ENCODE results near the gene ABL1. TPM values are rescaled to one million over a fixed set of nuclear protein-coding genes. Genes with fewer than 3 reads are reported as not detected.
A peak's percentile ranks its signal among the peaks of the same experiment; 100 is the strongest.
"Not testable (repeated sequence)": the region's sequence is repeated elsewhere in the genome, so short reads cannot be mapped to it uniquely, and the experiment has no call there.

ABL1 gene
- total RNA-seq, 1 donor: 21.5 TPM

- DNase-seq (ENCODE audit: low read depth in 2 of 3, low spot score in 2 of 3): no peak
Measured at GRCh38 chr9:130847306-130848217, 12.5 kb downstream of the ABL1 start.

DNA sequence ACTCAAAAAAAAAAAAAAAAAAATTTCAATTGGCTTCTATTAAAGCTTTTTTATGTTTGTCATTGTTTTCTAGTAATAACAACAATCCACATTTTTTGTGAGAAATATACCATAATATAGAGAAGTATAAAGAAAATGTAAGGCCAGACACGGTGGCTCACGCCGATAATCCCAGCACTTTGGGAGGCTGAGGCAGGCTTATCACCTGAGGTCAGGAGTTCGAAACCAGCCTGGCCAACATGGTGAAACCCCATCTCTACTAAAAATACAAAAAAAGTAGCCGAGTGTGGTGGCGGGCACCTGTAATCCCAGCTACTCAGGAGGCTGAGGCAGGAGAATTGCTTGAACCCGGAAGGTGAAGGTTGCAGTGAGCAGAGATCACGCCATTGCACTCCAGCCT is 13.5 kb downstream of the ABL1 start:
- DNase-seq (ENCODE audit: low read depth in 2 of 3, low spot score in 2 of 3): not testable (repeated sequence)

- DNase-seq (ENCODE audit: low read depth in 2 of 3, low spot score in 2 of 3): no peak
Measured at GRCh38 chr9:130849356-130849755, 14.3 kb downstream of the ABL1 start.

DNA sequence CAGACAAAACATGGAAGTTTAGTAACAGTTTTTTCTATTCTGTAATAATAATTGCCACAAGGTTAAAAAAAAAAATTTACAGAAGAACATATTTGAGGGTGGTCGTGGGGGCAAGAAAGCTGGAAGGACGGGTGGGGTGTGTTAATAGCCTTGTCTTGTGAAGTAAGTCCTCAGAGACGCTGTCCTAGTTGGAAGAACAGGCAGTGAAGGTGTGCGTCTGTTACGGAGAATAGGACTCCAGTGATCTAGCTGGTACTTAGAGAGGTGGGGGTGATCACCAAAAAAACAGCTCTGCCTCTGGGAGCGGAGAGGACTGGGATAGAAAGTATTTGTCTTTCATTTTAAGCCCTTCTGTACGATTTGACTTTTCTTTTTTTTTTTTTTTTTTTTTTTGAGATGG is 17.7 kb downstream of the ABL1 start:
- DNase-seq (ENCODE audit: low read depth in 2 of 3, low spot score in 2 of 3): no peak

DNA sequence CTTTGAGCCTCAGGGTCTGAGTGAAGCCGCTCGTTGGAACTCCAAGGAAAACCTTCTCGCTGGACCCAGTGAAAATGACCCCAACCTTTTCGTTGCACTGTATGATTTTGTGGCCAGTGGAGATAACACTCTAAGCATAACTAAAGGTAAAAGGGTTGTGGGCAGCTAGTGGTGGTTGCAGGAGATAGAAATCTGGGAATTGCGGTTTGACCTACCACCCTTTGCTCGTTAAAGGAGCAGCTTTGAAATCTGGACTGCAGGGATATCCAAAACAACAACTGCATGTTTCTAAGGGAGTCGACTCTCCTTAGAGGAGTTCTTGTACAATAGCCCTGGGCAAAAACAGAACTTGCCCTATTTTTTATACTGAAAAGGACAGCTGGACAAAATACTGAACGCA is 19.0 kb downstream of the ABL1 start:
- DNase-seq (ENCODE audit: low read depth in 2 of 3, low spot score in 2 of 3): no peak

- DNase-seq (ENCODE audit: low read depth in 2 of 3, low spot score in 2 of 3): no peak
Measured at GRCh38 chr9:130854835-130855234, 19.8 kb downstream of the ABL1 start.

DNA sequence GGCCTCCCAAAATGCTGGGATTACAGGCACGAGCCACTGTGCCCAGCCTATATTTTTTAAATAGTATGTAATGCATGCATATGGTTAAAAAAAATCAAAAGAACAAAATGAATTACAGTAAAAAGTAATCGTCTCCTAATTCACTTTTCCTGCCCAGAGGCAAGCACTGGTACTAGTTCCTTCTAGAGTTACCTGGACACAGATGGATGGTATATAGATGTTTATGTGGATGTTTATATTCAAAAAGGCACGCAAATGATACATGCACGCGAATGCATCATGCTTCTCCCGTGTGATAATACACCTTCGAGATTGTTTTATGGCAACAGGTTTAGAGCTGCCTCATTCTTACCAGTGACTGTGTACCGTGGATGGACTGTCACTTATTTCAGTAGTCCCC is 21.4 kb downstream of the ABL1 start:
- no peak for DNase-seq (ENCODE audit: low read depth in 2 of 3, low spot score in 2 of 3)

DNA sequence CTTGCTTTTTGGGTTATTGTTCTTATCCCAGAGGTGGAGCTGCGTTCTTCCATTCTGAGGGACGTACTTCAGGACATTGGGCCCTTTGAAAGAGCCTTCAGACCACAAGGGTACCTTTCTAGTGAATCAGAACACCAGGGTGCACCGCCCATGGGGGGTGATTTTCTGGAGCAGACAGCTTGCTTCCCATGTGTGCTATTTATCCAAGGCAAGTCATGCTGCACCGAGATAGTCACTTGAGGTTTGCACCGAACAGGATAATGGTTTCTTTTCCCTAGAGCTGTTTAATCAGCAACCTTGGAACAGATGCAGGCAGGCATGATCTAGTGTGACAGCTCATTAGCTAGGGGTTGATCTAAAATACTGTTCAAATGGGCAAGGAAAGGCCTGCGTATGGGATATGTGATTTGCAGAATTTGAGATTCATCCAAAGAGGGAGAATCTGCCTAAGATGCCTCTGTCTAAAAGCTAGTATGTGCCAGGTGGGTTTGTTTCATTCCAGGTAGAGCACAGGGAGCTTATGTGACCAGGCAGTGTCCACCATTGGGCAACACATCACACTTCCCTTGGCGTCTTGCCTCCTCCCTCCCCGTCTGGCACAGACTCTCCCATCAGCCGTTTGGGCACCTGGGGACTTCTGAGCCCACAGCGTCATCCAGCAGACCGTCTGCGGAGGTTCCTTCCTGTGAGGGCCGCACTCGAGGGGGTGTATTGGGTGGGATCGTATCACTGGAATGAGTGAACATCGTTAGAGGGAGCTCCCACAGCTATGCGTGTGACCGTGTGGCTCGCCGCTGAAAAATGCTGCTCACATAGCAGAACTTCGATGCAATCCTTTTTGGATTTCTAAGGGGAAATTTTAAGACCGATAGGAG is 23.0 kb downstream of the ABL1 start:
- no peak for DNase-seq (ENCODE audit: low read depth in 2 of 3, low spot score in 2 of 3)

- DNase-seq (ENCODE audit: low read depth in 2 of 3, low spot score in 2 of 3): no peak
Measured at GRCh38 chr9:130858739-130859705, 24.0 kb downstream of the ABL1 start.

GRCh38 chr9:130860458-130861316 is 25.6 kb downstream of the ABL1 start:
- DNase-seq (ENCODE audit: low read depth in 2 of 3, low spot score in 2 of 3): peak in 2 of 3 donors; percentile 21 to 31

DNA sequence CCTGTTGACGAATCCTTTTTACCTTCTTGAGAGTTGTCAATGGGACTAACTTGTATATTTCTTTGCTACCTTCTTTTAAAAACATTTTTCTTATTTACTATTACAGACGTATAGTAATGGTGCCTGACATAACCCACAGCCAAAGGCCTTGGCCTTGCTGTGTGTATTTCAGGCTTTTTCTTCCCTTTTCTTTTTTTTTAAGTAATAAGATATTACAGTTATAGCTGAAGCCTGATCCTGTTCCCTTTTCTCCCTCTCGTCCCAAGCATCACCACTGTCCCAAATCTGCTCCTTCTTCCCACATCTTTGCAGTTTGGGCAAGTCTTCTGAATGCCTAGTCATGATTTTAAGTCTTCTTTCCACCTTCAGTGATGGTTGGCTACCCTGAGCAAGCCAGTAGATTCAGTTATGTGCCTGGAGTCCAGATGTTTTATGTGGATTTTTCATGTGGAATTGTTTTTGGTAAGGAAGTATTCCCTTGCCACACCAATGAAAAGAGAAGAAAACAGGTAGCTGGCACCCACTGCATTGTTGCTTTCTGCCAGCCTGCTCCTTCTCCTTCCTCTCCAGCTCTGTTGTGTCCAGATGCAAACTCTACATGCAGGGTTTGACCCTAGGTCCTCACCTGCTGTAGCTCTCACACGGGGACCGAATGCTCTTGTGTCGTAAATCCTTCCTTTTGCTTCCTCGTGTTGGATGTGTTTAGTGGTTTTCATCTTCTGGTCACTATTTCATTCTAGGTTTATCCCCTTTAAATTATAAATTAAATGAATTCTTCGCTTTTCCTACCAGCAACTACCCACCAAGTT is 26.5 kb downstream of the ABL1 start:
- DNase-seq (ENCODE audit: low read depth in 2 of 3, low spot score in 2 of 3): no peak

DNA sequence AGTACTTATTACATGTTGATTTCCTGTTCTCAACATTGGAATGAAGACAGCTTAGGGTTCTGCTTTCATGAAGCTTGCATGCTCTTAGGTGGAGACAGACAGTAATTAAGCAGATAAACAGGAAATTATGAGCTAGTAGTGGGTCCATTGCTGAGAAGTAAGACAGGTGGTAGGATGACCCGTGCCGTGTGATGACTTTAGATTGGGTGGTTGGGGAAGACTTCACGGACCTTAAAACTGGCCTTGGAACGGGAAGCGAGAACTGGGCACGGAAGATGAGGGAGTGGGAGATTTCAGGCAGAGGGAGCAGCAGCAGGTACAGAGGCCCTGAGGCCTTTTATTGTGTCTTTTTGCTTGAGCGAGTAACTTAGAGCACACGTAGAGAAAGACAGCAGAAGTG is 27.2 kb downstream of the ABL1 start:
- DNase-seq (ENCODE audit: low read depth in 2 of 3, low spot score in 2 of 3): no peak

- DNase-seq (ENCODE audit: low read depth in 2 of 3, low spot score in 2 of 3): no peak
Measured at GRCh38 chr9:130862747-130863146, 27.7 kb downstream of the ABL1 start.

DNA sequence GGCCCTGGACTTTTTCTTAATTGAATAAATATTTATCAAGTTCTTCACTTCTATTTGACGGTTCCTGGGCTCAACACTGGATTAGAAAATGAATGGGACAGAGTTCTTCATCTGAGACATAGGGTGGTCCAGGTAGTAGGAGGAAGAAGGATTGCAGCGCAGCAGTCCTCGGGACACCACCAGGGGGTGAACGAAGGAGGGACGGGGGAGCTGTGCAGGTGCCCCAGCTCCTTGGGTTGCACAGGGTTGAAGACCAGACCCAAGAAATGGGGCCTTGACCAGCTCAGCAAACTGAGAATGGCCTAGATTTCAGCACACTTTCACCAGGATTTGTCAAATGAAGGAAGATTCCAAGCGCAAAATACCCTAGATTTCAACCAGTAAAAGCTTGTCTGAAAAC is 29.5 kb downstream of the ABL1 start:
- DNase-seq (ENCODE audit: low read depth in 2 of 3, low spot score in 2 of 3): no peak

- DNase-seq (ENCODE audit: low read depth in 2 of 3, low spot score in 2 of 3): no peak
Measured at GRCh38 chr9:130865921-130866320, 30.9 kb downstream of the ABL1 start.

- peak; percentile 22 to 77 (median 63) for DNase-seq (ENCODE audit: low read depth in 2 of 3, low spot score in 2 of 3)
Measured at GRCh38 chr9:130866474-130866965, 31.5 kb downstream of the ABL1 start.

DNA sequence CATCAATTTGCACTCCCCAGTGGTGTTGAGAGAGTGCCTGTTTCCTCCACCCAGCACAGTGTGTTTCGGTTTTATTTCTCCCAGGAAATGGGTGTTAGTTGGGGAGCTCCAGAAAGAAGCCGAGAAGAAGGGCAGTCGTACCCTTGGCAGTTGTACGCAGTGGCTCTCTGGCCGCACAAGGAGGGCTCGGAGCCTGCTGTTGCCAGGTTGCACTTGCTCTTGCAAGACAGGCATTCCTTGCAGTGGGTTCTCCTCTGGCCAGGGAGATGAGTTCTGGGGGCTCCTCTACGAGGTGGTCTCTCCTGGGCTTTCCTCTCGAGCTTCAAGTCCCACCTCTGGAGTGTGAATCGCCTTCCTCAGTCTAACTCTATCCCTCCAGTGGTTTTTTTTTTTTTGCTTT is 32.5 kb downstream of the ABL1 start:
- no peak for DNase-seq (ENCODE audit: low read depth in 2 of 3, low spot score in 2 of 3)

- no peak for DNase-seq (ENCODE audit: low read depth in 2 of 3, low spot score in 2 of 3)
Measured at GRCh38 chr9:130868230-130868629, 33.2 kb downstream of the ABL1 start.

GRCh38 chr9:130869250-130869649 is 34.2 kb downstream of the ABL1 start:
- no peak for DNase-seq (ENCODE audit: low read depth in 2 of 3, low spot score in 2 of 3)
